Right kidney (tissue), 1 donor: ENCODE measurements around the gene IGSF21.

Source experiments
- DNase-seq: peaks from one replicate; pipeline ENCODE4 v3.0.0-alpha.2; 2016

IGSF21 gene

GRCh38 chr1:18229625-18230024 is 122.0 kb downstream of the IGSF21 start:
- no peak for DNase-seq

- no peak for DNase-seq
These were observed 122.7 kb downstream of the IGSF21 start for GRCh38 chr1:18230321-18230720.

- no peak for DNase-seq
These were observed 123.2 kb downstream of the IGSF21 start for GRCh38 chr1:18230840-18231239.

DNA sequence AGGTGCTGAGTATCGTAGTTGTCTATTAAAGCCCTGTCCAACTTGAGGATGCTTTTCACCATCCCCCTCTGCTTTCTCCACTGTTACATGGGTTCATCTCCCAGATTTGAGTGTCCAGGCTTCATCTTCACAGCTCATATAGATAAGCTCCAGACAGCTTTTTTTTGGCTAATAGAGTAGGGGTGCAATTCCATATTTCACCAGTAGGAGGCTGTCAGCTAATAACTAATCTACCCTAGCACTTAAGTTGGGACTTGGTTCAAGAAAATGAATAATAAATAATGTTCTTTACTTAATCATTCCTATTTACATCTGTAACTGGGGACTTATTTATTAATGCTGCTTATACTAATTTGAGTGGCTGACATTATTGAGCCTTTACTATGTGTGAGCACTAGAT is 124.5 kb downstream of the IGSF21 start:
- DNase-seq = no peak

GRCh38 chr1:18233176-18233864 is 125.7 kb downstream of the IGSF21 start:
- DNase-seq = no peak

GRCh38 chr1:18234790-18235242 is 127.2 kb downstream of the IGSF21 start:
- no peak for DNase-seq

- no peak for DNase-seq
These were observed 129.8 kb downstream of the IGSF21 start for GRCh38 chr1:18237371-18237770.

GRCh38 chr1:18238190-18238589 is 130.6 kb downstream of the IGSF21 start:
- no peak for DNase-seq

GRCh38 chr1:18239671-18240070 is 132.1 kb downstream of the IGSF21 start:
- DNase-seq = no peak

DNA sequence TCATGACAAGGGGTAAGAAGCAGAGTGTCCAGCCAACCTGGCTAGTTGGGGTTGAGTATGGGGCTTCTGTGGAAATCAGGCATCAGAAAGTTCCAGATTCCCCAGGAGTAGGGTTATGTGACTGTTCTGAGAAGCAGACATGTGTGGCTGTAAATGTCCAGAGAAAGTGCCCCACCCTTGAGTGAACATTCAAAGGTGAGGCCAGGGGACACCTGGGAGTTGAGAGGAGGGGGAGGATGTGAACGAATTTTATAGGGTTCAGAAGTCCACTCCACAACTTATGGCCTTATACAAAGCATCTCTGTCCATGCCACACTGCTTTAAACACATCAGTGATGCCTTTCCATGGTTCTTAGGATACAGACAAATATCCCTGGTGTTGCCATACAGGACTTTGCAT is 133.3 kb downstream of the IGSF21 start:
- DNase-seq = no peak

DNA sequence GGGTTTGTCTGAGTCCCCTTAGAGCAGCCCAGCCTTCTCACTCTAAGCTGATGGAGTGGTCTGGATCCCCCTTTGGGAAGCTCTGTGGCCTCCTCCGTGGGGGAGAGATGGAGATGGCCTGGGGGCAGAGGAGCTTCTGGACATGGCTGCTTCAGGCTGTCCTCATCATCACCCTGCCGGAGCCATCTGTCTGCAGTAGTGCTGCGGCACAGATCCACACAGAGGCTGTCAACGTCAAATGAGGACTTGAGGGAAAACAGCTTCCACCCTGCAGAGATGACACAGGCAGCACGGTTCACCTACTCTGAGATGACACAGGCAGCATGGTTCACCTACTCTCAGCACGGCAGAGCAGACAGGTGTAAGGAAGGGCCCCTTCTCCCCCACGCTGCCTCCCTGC is 134.3 kb downstream of the IGSF21 start:
- DNase-seq = no peak

DNA sequence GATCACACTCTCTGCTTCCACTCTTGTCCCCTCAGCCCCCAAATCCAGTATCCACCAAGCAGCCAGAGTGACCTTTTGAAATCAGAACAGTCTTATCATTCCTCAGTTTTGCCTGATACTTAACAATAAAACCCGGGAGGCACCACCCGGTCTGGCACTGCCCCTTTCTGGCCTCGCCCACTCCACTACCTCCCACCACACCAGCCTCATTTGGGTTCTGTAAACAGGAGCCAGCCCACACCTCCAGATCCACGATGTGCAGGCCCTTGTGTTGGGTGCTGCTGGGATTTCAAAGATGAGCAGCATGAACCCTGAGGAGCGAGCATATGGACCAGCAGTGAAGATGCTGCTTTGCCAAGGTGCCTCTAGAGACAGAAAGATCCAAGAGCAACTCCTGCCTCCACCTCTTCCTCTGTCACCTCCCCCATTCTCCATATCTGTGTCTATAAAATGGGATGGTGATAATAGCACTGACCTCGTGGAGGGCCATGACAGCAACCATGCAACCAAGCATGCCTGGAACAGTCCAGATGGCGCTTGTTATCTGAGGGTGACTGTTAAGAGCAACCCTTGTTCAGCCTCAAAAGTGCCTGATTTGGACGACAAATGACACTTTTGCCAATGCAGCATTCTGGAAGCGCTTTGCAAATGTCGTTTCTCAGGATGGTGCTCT is 136.0 kb downstream of the IGSF21 start:
- DNase-seq = no peak

DNA sequence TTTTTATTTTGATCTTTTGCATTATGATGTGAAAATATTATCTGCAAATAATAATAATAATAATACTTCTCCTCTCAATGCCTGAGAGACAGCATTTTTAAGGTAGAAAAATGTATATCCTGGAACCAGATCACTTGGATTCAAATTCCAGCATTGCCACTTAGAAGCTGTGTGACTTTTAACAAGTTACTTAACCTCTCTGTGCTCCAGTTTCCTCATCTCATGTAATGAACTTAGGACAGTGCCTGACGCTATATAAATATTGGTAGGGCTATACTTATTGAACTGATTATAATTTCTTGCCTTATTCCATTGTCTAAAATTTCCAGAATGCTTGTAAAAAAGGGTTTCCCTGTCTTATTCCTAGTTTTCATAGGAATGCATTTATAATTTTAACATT is 137.2 kb downstream of the IGSF21 start:
- no peak for DNase-seq

- no peak for DNase-seq
These were observed 138.0 kb downstream of the IGSF21 start for GRCh38 chr1:18245647-18246046.

- no peak for DNase-seq
These were observed 138.9 kb downstream of the IGSF21 start for GRCh38 chr1:18246543-18246942.

- DNase-seq = no peak
These were observed 139.6 kb downstream of the IGSF21 start for GRCh38 chr1:18247151-18247550.

DNA sequence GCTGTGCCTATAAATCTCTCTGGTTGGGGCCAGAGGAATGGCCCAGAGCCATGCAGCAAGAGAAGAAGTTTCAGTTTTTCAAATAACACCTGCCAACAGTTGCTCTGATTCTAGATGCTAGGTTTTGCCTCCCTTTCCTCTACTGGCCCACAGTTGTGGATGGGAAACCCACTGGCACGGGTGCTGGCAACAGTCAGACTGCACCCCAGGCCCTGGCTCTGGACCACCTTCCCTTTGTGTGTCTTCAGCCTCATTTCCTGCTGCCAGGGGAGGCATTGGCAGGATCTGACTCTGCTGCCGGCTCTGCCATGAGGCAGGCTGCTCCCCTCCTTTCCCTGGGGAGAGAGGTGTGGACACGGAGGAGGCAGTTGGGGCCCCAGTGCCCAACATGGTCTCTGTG is 142.0 kb downstream of the IGSF21 start:
- no peak for DNase-seq

GRCh38 chr1:18253093-18253492 is 145.5 kb downstream of the IGSF21 start:
- DNase-seq = no peak

DNA sequence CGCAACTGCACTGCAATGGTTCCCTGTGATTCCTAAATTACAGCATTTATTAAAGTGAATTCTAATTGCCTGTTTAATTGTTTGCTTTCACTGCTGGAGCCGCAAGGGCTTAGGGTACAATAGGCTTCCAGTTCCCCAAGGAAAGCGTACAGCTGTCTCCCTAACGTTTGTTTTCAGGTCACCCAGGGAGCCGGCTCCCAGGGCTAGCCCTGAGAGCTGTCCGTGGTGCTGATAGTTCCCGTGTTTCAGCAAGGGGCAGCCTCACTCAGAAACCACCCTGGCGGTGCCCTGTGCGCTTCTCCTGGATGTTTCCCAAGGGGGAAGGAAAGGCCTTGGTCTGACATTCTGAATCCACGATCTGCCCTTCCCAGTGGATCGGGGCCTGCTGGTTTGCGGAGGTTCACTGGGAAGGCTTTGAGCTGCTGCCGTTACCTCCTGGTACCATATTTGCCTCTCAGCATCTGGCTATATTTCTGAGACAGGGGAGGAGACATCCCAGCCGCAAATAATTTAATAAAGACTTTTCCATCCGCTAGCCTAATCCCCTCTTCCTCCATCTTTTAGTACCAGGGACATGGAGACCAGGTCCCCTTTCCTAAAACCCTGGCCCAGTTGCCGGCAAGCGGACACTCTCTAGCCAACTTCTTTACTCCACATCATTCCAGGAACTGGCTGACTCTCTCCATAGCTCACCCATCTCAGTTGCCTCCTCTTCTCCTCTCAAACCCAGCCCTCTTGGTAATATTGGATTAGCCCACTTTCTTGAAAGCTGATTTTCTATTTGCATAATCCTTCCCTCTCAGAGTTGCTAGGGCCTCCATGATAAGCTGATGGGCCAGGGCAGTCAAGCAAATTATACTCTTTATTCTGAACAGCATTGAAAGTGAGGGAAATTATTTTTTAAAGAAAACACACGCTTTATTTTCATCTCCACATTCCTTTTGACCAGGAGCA is 149.0 kb downstream of the IGSF21 start:
- DNase-seq = peak; percentile 37

DNA sequence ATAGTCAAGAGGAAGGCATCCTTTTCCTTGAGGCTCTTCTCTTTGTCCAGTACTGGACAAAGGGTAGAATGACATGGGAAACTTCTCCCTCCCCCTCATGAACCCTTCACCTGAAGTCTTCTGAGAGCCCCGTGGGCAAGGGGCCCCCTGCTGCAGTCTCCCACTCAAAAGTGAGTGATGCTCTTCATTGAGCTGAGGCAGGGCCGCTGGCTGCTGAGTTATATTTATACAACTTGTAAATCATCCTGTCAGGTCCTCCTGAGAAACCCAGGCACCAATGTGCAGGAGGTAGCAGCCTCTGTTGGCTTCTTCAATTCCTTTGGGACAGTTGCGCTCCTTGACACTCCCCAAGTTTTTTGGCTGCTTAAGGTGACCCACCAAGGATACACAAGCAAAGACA is 150.2 kb downstream of the IGSF21 start:
- no peak for DNase-seq

DNA sequence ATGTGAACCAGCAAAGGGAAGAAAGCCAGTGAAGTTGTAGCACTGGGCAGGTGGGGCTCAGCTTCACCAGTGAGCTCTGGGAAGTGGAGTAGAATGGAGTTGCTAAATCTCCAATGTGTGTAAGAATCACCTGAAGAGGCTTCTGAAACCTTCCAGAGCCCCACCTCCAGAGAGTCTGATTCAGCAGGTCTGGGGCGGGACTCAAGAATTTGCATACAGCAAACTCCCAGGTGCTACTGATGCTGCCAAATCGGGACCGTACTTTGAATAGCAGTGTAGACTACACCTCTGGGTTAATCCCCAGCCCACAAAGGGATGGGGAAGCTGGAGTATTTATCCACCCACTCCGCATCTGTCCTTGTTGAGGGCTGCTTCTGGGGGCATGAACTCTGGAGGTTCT is 154.3 kb downstream of the IGSF21 start:
- DNase-seq = no peak

GRCh38 chr1:18262726-18263125 is 155.1 kb downstream of the IGSF21 start:
- DNase-seq = no peak

- DNase-seq = no peak
These were observed 156.0 kb downstream of the IGSF21 start for GRCh38 chr1:18263547-18264120.
